Islet precursor cell (in vitro differentiated cells): ENCODE data around the gene SSBP3.
"Not testable (repeated sequence)": the region's sequence is repeated elsewhere in the genome, so short reads cannot be mapped to it uniquely, and the experiment has no call there.

Experiments
- DNase-seq: peaks from one replicate; pipeline ENCODE4 v3.0.0-alpha.2; 2018

Gene SSBP3

DNA sequence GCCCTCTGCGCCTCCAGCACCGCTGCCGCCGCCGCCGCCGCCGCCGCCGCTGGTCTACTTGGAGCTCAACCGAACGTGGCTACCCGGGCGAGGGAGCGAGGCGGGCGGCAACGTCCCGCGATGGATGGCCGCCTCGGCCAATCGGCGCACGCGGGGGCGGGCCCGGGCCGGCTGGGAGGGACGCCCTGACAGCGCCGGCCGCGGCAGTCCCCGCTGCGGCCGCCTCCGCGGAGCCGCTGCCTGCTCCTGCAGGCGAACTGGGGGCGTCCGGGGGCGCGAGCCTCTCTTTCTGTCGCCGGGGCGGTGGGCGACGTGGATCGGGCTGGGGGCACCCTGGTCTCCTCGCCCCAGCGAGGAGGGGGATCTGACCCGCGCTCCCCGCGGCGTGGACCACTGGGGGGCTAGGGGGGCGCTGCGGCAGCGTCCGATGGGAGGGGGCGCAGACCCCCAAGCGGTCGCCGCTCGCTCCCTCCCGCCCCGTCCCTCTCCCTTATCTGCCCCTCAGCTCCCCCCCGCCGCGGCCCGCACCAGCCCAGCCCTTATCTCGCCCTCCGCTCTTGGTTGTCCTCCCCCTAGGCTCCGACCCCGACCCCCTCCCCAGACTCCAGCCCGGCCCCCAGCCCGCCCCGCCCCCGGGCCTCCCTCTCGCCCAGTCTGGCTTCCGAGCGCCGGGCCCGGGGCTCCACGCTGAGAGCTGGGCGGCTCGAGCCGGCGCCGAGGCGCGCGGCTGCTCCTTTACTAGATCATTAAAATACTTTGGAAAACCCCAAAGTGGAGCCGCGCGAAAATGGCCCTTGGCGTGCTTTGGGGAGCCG, at the start of gene SSBP3:
TSS of gene SSBP3 (minus strand) at position 56 of the 815 bp plus-strand sequence.
- peak; percentile 97 for DNase-seq

DNA sequence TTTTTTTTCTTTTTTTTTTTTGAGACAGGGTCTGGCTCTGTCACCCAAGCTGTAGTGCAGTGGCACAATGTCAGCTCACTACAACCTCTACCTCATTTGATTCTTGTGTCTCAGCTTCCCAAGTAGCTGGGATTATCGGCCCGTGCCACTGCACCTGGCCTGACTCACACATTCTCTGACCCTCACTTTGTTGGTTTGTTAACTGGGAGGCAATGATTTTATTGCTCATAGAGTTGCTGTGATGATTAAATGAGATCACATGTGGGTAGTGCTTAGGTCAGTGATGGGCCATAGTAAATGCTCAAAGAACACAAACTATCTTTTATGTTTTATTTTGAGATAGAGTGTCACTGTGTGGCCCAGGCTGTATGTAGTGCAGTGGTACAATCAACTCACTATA, 47.3 kb upstream of the SSBP3 start:
- DNase-seq = no peak

DNA sequence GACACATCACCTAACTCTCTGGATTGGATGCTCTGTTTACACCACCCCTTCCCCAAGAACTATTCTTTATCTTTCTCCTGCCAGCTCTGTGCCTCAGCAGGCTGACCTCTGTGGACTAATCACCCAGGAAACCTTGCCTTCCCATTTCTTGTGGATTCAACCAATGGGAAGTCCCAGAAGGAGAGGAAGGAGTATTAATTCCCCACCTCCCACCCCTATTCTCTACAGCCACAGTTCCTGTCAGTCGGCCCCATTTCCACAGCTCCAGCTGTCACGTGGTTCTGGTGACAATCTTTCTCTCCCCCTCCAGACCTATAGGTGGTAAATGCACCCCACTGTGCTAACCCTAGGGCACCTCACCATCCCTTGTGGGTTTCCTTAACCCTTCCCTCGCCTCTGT, 46.8 kb upstream of the SSBP3 start:
- DNase-seq = no peak

DNA sequence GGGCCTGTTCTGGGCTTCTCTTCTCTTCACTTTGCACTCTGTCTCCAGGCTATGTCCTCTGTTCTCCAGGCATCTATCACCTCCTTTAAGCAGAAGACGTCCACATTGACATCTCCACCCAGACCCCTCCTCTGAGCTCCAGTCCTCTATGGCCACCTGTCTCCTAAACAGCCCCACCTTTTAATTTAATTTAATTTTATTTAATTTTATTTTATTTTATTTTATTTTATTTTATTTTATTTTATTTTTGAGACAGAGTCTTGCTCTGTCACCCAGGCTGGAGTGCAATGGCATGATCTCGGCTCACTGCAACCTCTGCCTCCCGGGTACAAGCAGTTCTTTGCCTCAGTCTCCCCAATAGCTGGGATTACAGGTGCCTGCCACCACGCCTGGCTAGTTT, 43.2 kb upstream of the SSBP3 start:
- not testable (repeated sequence) for DNase-seq

DNA sequence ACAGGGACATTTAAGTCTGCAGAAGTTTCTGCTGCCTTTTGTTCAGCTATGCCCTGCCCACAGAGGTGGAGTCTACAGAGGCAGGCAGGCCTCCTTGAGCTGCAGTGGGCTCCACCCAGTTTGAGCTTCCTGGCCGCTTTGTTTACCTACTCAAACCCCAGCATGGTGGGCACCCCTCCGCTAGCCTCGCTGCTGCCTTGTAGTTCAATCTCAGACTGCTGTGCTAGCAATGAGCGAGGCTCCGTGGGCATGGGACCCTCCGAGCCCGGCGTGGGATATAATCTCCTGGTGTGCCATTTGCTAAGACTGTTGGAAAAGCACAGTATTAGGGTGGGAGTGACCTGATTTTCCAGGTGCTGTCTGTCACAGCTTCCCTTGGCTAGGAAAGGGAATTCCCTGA, 42.6 kb upstream of the SSBP3 start:
- DNase-seq = not testable (repeated sequence)

DNA sequence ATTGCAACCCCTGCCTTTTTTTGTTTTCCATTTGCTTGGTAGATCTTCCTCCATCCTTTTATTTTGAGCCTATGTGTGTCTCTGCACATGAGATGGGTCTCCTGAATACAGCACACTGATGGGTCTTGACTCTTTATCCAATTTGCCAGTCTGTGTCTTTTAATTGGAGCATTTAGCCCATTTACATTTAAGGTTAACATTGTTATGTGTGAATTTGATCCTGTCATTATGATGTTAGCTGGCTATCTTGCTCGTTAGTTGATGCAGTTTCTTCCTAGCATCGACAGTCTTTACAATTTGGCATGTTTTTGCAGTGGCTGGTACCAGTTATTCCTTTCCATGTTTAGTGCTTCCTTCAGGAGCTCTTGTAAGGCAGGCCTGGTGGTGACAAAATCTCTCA, 40.9 kb upstream of the SSBP3 start:
- not testable (repeated sequence) for DNase-seq

DNA sequence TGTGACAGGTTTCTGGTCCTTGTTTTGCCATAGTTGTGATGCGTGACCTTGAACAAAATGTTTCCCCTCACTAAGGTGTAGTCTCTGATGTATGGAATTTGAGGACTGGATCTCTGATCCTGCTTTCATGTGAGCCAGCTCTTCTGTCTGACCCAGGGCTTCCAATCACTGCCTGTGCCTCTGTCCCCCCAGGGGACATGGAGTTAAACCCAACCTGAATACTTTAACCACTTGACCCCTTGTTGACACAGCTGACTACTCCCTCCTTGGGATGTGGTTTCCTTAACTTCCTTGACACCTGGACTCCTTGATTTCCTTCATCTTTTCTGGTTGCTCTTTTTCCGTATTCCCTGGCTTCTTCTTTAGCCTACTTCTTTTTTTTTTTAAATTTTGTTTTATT, 36.0 kb upstream of the SSBP3 start:
- no peak for DNase-seq

DNA sequence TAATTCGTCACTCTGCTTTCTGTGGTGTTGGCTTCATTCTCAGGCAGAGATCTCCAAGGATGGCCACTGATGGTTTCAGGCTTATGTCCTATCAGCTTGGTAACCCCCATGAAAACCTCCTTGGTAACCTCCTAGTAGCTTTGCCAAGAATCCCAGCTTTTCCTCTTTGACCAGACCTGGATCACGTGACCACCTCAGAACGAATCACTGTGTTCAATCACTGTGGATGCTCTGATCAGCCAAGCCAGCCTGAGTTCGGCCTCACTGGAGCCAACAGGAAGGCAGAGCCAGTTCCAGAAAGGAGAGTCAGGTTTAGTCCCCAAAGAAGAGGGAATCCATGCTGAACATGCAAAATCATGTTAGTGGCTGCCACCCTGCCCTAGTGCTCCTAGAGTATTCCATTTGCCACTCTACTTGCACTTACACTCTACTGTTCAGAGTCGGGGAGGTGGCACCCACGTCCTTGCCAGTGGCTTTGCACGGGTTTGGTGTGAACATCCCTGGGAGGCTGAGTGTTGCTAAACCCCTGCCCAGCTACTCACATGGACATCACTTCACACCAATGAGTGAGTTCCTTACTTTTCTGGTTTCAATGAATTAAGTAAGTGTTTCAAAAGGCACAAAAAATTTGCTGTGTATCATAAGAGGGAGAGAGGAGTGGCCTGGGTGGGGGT, 33.5 kb upstream of the SSBP3 start:
- DNase-seq = no peak

DNA sequence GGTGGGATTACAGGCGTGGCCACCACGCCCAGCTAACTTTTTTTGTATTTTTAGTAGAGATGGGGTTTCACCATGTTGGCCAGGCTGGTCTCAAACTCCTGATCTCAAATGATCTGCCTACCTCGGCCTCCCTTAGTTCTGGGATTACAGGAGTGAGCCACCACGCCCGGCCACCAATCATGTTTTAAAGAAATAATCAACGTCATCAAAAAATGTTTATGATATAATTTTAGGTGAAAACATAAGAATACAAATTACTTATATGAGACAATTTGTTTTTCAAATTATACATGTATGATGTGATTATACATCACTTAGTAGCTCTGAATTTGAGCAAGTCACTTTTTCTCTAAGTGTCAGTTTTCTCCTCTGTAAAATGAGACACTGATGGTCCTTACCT, 31.6 kb upstream of the SSBP3 start:
- no peak for DNase-seq

DNA sequence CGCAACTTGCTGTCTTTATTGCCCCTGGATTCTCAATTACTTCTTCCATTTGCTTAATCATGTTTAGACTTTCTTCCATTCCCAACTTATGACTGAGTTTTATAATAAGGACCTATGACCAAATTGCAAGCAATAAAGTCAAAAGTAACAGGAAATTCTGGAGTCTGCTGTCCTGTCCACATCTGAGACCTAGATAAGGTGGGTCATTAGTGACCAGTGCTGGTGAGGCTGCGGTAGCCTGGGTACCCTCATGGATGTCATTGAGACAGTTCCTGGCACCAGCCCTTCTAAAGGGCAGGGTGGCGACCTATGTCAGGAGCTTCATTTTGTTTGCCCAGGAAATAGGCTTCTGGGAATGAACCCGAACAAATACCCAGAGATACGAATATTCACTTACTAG, 30.6 kb upstream of the SSBP3 start:
- no peak for DNase-seq

DNA sequence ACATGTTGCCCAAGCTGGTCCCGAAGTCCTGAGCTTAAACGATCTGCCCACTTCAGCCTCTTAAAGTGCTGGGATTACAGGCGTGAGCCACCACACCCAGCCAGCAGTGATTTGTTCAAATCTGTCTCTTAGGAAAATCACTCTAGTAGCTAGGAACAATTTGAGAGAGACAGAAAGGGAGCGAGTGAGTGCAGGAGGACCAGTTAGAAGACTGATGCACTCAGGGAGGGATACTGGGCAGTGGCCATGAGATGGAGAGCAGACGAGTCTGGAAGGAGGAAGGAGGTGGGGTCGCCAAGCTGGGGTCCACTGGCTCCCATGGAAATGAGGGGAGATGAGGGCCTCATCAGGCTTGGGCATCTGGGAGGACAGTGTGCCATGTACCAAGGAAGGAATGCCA, 23.6 kb upstream of the SSBP3 start:
- DNase-seq = no peak

DNA sequence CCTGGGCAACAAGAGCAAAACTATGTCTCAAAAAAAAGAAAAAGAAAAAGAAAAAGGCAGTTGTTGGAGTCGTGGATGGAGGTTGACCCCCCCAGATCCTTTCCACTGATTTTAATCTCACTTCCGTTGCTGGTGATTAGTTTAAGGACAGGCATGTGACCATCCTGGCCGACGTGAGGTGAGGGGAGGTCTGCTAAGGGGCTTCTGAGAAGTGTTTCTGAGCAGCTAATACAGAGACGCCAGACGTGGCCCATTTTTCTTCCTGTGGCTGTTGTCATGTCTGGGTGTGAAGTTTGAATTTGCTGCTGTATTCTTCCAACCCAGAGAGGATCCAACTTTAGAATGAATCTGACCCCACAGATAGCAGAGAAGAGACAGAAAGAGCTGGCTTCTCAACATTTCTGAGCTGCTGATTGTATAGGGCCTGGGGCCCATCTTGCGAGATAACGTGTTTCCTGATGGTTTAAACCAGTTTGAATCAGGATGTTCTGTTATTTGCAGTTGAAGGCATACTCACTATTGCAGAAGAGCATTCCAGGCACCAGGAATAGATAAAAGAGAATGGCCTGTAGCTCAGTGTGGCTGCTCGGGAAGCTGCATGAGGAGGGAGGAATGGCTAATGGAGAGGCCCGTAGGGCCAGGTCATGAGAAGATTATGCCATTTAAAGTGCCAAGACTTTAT, 22.8 kb upstream of the SSBP3 start:
- DNase-seq = peak; percentile 72

DNA sequence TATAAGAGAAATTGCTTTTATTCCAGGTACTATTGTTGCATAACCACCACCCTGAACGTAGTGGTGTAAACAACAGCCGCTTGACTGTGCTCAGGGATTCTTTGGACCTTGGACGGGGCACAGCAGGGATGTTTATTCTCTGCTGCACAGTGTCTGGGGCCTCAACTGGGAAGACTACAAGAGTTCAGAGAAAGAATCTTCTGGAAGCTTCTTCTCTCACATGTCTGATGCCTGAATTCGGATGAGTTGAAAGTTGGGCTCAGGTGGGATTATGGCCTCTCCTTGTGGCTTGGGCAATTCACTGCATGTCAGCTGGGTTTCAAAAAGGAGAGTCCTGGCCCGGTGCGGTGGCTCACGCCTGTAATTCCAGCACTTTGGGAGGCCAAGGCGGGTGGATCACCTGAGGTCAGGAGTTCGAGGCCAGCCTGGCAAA, 19.0 kb upstream of the SSBP3 start:
- DNase-seq = no peak

DNA sequence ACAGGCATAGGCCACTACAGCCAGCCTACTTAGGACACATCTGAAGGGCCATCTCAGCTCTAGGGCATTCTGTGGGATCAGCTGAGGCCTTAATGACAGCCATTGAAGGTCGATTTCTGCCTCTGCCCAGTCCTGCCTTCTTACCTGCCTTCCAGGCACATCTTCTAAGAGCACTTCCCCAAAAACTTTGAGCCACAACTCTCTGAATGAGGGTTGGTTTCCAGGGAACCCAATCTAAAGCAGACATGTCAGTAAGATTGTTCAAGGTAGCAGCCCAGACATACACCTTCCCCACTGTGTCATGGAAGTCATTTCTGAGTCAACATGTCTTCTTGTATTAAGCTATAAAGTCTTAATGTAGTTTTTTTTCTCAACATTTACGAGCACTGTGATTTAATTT, 18.2 kb upstream of the SSBP3 start:
- peak; percentile 50 for DNase-seq

DNA sequence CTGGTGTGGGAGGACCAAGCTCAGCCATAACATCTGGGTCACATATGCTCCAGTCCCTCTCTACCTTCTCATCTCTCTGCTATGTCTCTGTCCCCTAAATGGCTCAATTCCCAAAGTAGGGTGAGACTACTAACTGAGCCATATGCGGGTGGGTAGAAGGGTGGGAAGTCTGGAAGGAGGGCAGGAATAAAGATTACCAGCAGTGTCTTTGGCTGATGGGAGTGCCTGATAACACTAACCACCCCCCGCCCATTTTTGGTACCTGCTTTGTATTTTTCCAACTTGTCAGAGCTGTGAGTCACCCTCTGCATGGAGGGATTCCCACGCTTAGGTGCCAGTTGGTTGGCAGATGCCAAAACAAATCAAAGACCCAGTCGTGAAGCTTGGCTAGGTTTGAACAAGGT, 14.9 kb upstream of the SSBP3 start:
- DNase-seq = peak; percentile 71

DNA sequence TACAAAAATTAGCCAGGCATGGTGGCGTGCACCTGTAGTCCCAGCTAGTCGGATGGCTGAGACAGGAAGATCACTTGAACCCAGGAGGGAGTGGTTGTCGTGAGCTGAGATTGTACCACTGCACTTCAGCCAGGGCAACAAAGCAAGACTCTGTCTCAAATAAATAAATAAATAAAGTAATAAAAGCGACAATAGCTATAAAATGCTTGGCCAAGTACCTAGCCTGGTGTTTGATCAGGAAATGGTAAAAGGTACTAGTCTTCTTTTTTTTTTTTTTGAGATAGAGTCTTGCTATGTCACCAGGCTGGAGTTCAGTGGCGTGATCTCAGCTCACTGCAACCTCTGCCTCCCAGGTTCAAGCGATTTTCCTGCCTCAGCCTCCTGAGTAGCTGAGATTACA, 12.4 kb upstream of the SSBP3 start:
- DNase-seq = not testable (repeated sequence)

DNA sequence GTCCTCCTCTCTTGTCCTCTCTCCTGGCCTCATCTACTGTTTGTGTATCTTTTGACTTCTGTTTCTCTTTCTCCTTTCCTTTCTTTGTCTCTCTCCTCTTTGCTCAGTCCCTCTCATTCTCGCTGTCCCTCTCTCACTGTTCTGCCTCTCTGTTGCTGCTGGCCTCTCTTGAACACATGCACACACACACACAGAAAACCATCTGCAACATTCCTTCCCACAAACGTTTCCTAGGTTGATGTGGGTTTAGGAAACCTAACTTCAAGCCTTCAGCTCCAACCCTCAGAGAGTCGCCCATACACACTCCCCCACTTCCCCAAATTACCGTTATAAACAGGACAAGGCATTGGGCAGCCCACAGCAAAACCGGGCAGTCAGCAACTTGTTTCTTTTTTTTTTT, 10.9 kb upstream of the SSBP3 start:
- no peak for DNase-seq

DNA sequence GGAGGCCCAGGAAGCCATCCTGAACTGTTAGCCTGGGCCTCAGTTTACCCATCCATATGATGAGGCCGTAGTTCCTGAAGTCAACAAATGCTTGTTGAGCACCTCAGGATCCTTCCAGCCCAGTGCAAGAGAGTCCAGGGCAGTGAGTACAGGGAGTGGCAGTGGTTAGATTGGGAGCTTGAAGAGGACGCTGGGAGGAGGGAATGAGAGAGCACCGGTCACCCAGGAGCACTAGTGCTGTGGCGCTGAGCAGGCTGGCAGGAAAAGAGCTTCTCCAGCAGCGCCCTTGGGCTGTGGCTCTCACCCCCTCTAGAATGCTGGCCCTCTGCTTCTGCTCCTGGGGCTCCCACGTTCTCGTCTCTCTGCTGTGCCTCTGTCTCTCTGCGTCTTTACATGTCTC, 10.2 kb upstream of the SSBP3 start:
- no peak for DNase-seq

DNA sequence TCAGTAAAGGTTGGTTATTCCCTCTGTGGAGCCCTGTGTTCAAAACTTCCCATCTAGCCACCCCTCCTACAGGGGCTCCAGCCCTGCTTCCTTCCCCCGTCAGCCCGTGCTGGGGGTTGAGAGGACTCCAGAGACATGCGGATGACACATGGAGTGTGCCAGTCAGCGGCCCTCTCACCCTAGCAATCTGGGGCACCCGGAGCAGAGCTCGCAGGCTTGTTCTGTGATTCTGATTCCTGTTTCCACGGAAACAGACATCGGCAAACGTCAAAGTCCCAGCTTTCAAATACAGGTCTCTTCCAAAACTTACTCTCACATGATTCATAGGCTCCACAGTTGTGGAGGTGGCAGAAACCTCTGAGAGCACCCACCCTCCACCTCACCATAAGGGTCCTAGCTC, 9.8 kb upstream of the SSBP3 start:
- no peak for DNase-seq

DNA sequence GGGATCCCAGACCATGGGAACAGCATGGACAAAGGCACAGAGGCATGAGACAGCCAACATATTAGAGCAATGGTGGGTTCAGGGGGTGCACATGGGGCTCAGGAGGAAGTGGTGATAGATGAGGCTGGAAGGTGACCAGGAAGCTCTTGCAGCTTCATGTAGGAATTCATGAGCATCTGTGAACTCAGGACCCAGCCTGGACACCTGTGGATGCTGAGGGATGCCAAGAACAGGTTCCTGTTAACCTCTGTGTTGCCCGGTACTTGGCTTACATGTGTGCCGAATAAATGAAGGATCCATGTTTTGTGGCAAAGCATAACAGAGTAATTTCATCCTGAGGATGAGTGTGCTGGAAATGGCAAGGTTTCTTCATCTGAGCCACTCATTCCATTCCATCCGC, 9.3 kb upstream of the SSBP3 start:
- no peak for DNase-seq

DNA sequence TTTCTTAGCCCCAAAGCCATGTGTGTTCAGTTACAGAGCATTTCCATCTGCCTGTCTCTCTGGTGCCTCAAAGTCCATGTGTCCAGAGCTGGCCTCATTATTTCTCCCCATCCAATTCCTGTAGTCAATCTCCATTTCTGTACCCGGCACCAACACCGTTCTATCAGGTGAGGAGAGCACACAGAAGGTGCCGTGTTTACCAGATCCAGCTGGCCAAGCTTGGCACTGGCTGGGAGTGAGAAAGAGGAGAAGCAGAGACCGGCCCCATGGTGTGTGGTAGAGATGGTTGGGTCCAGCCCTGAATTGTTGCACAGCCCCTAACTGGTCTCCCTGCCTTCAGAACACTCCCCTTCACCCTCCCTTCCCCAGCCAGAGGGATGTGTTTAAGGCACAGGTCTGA, 7.5 kb upstream of the SSBP3 start:
- no peak for DNase-seq

DNA sequence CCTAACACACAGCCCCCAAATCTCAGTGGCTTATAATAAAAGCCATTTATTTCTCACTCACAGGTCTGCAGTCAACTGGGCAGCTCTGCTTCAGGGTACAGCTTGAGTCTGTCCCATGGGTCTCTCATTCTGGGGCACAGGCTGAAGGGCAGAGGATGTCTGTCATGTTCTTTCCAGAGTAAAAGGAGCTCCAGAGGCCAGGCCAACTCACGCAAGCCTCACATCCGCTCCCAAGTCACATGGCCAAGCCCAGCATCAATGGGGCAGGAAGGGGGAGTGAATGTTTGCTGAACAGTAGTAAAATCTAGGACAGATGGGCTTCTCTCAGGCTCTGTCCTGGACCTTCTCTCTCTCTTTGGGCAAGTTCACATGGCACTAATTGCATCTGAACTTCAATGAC, 7.1 kb upstream of the SSBP3 start:
- no peak for DNase-seq

DNA sequence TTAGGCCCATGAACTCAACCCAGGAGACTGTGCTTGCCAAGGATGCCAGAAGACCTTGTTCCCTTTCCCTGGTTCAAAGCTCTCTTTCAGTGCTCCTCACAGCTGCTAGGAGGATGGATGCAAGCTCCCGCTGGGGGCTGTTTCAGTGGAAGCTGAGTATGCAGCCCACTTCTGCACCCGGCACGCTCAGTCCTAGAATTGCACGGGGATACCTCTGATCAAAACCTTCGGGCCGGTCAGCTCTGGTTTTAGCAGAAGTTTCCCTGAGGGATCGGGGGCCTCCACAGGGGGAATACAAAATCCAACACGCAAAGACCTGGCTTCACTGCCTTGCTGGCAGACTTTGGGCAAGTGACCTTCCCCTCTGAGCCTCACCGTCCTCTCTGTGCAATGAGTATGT, 4.2 kb upstream of the SSBP3 start:
- DNase-seq = no peak
